Measurements from ENCODE around the gene JSRP1. TPM values are rescaled to one million over a fixed set of nuclear protein-coding genes. Genes with fewer than 3 reads are reported as not detected.

The JSRP1 gene
- total RNA-seq, 2 experiments from 2014 or later: 1.5 to 15.9 TPM

- no peak overlapping the region for H2AFZ ChIP-seq (ENCODE audit: low read length)
- TF ChIP-seq CTCF (conservative IDR thresholded peaks at IDR 0.05; ENCODE audit: low read length) (peak; percentile 57; the same call in 1 of the 2 replicates), EZH2phosphoT487 (IDR thresholded peaks at IDR 0.05; ENCODE audit: borderline replicate concordance, low read depth, low read length) (no peak)
- intact Hi-C loops (cut with micrococcal nuclease; ENCODE audit: unreplicated experiment): no loop called here
- no peak overlapping the region for H3K4me2 ChIP-seq (ENCODE audit: low read length)
- no TSS peak for BruUV-seq (replicated peaks)
- H3K27ac ChIP-seq (ENCODE audit: low read depth, low read length, poor library complexity, severe bottlenecking): no peak overlapping the region
- no peaks in the 10 kb centered on the region for H3K9me2 ChIP-seq (ENCODE audit: insufficient read depth, low read length)
- no peaks in the 10 kb centered on the region for H3K9me3 ChIP-seq (ENCODE audit: low read length)
- no peaks in the 10 kb centered on the region for H4K20me1 ChIP-seq (ENCODE audit: insufficient read depth, low read length)
- H3K36me3 ChIP-seq (ENCODE audit: insufficient read depth, low read length): peaks cover 68% of the 10 kb centered on the region
- ChIA-PET CTCF (ENCODE audit: unreplicated experiment) (no interaction called here), POLR2A (no interaction called here)
- H3K79me2 ChIP-seq (ENCODE audit: insufficient read depth, low read depth, low read length): no peaks in the 10 kb centered on the region
- H3K4me1 ChIP-seq (ENCODE audit: insufficient read depth, low read length, poor library complexity, severe bottlenecking): peaks cover 39% of the 10 kb centered on the region
- DNase-seq (ENCODE audit: low spot score): no peak
- no peak overlapping the region for H3K4me3 ChIP-seq (ENCODE audit: low read depth, low read length, poor library complexity, severe bottlenecking)
These were observed 34.3 kb downstream of the JSRP1 start for GRCh38 chr19:2221918-2222317.

GRCh38 chr19:2221250-2221831 is 34.9 kb downstream of the JSRP1 start:
- peaks cover 36% of the 10 kb centered on the region for H3K4me1 ChIP-seq (ENCODE audit: insufficient read depth, low read length, poor library complexity, severe bottlenecking)
- H3K79me2 ChIP-seq (ENCODE audit: insufficient read depth, low read depth, low read length): no peaks in the 10 kb centered on the region
- no peaks in the 10 kb centered on the region for H3K9me2 ChIP-seq (ENCODE audit: insufficient read depth, low read length)
- peaks cover 68% of the 10 kb centered on the region for H3K36me3 ChIP-seq (ENCODE audit: insufficient read depth, low read length)
- TF ChIP-seq CTCF (conservative IDR thresholded peaks at IDR 0.05; ENCODE audit: low read length) (no peak), EZH2phosphoT487 (IDR thresholded peaks at IDR 0.05; ENCODE audit: borderline replicate concordance, low read depth, low read length) (no peak)
- POLR2A ChIA-PET: no interaction called here
- H3K27ac ChIP-seq (ENCODE audit: low read depth, low read length, poor library complexity, severe bottlenecking): no peak overlapping the region
- intact Hi-C loops (cut with micrococcal nuclease; ENCODE audit: unreplicated experiment): no loop called here
- no peak overlapping the region for H2AFZ ChIP-seq (ENCODE audit: low read length)
- no peak for DNase-seq (ENCODE audit: low spot score)
- no peaks in the 10 kb centered on the region for H4K20me1 ChIP-seq (ENCODE audit: insufficient read depth, low read length)
- H3K9me3 ChIP-seq (ENCODE audit: low read length): no peaks in the 10 kb centered on the region
- CTCF ChIA-PET (ENCODE audit: unreplicated experiment): no interaction called here
- no TSS peak for BruUV-seq (replicated peaks)
- no peak overlapping the region for H3K4me2 ChIP-seq (ENCODE audit: low read length)
- H3K4me3 ChIP-seq (ENCODE audit: low read depth, low read length, poor library complexity, severe bottlenecking): no peak overlapping the region

- intact Hi-C loops (cut with micrococcal nuclease; ENCODE audit: unreplicated experiment): no loop called here
- peaks cover 68% of the 10 kb centered on the region for H3K36me3 ChIP-seq (ENCODE audit: insufficient read depth, low read length)
- POLR2A ChIA-PET: no interaction called here
These were observed 36.5 kb downstream of the JSRP1 start for GRCh38 chr19:2219726-2220125.

More at GRCh38 chr19:2219726-2220125, 36.5 kb downstream of the JSRP1 start:
- Histone ChIP-seq H3K4me2 (ENCODE audit: low read length) (no peak overlapping the region), H3K9me2 (ENCODE audit: insufficient read depth, low read length) (no peaks in the 10 kb centered on the region), H3K27ac (ENCODE audit: low read depth, low read length, poor library complexity, severe bottlenecking) (no peak overlapping the region), H3K4me1 (ENCODE audit: insufficient read depth, low read length, poor library complexity, severe bottlenecking) (peaks cover 31% of the 10 kb centered on the region), H4K20me1 (ENCODE audit: insufficient read depth, low read length) (no peaks in the 10 kb centered on the region), H2AFZ (ENCODE audit: low read length) (no peak overlapping the region), H3K9me3 (ENCODE audit: low read length) (no peaks in the 10 kb centered on the region), H3K4me3 (ENCODE audit: low read depth, low read length, poor library complexity, severe bottlenecking) (no peak overlapping the region), H3K79me2 (ENCODE audit: insufficient read depth, low read depth, low read length) (no peaks in the 10 kb centered on the region)
- TF ChIP-seq EZH2phosphoT487 (IDR thresholded peaks at IDR 0.05; ENCODE audit: borderline replicate concordance, low read depth, low read length) (no peak), CTCF (conservative IDR thresholded peaks at IDR 0.05; ENCODE audit: low read length) (no peak)
- CTCF ChIA-PET (ENCODE audit: unreplicated experiment): no interaction called here
- no peak for DNase-seq (ENCODE audit: low spot score)
- BruUV-seq (replicated peaks): no TSS peak
